Neuronal stem cell (in vitro differentiated cells): Measurements from ENCODE around the gene TUBGCP6.

ENCODE experiments used
- DNase-seq: peaks from one replicate; pipeline ENCODE4 v3.0.0-alpha.2; 2013; ENCODE audit warnings: low spot score
- H2AFZ ChIP-seq: one replicate; pipeline ENCODE4 v1.6.1; 2013; ENCODE audit warnings: mild to moderate bottlenecking, low read length, inconsistent platforms
- H2AK5ac ChIP-seq: 2 replicates; pipeline ENCODE4 v1.6.1; 2013; ENCODE audit warnings: low read depth, mild to moderate bottlenecking, inconsistent platforms, low read length, moderate library complexity, mixed read lengths
- H2BK120ac ChIP-seq: 2 replicates; pipeline ENCODE4 v1.6.1; 2013; ENCODE audit warnings: low read depth, mild to moderate bottlenecking, inconsistent platforms, low read length, moderate library complexity, mixed read lengths
- H2BK12ac ChIP-seq: one replicate; pipeline ENCODE4 v1.6.1; 2013; ENCODE audit warnings: low read length, inconsistent platforms
- H2BK15ac ChIP-seq: 2 replicates; pipeline ENCODE4 v1.6.1; 2013; ENCODE audit warnings: mild to moderate bottlenecking, low read length, inconsistent platforms, mixed read lengths
- H2BK5ac ChIP-seq: one replicate; pipeline ENCODE4 v1.6.1; 2013; ENCODE audit warnings: inconsistent platforms, mild to moderate bottlenecking, low read length, moderate library complexity
- H3K14ac ChIP-seq: one replicate; pipeline ENCODE4 v1.6.1; 2013; ENCODE audit warnings: low read length, inconsistent platforms
- H3K18ac ChIP-seq: 2 replicates; pipeline ENCODE4 v1.6.1; 2013; ENCODE audit warnings: low read length, inconsistent platforms
- H3K23ac ChIP-seq: 2 replicates; pipeline ENCODE4 v1.6.1; 2013; ENCODE audit warnings: low read depth, mild to moderate bottlenecking, mixed read lengths, low read length, inconsistent platforms; ENCODE audit not compliant: poor library complexity
- H3K27ac ChIP-seq: replicated peaks from 3 replicates; pipeline ENCODE4 v1.5.1; 2013; ENCODE audit warnings: low read length, inconsistent platforms
- H3K27me3 ChIP-seq, 3 experiments: 2 replicates each; pipeline ENCODE4 v1.6.1; 2013; ENCODE audit warnings: low read length in 3 of 3, mild to moderate bottlenecking in 2 of 3, inconsistent platforms in 1 of 3, low read depth in 1 of 3, mixed read lengths in 1 of 3, moderate library complexity in 1 of 3; ENCODE audit not compliant: control insufficient read depth in 3 of 3, insufficient read depth in 3 of 3
- H3K36me3 ChIP-seq, 2 donors: replicated peaks in 1 of 2; 2 replicates each; pipeline ENCODE4 v1.6.1; 2013; ENCODE audit warnings: low read length in 2 of 2; ENCODE audit not compliant: control insufficient read depth in 2 of 2, insufficient read depth in 2 of 2
- H3K4ac ChIP-seq: 2 replicates; pipeline ENCODE4 v1.6.1; 2013; ENCODE audit warnings: inconsistent platforms, mild to moderate bottlenecking, low read length, moderate library complexity
- H3K4me1 ChIP-seq, 2 donors: 1 replicate in 1 of 2; 2 replicates in 1 of 2; pipeline ENCODE4 v1.6.1; 2013; ENCODE audit warnings: low read length in 2 of 2, low read depth in 1 of 2; ENCODE audit not compliant: control insufficient read depth in 2 of 2, insufficient read depth in 1 of 2
- H3K4me2 ChIP-seq: one replicate; pipeline ENCODE4 v1.6.1; 2013; ENCODE audit warnings: mild to moderate bottlenecking, low read length, inconsistent platforms; ENCODE audit not compliant: insufficient read depth, poor library complexity, severe bottlenecking
- H3K4me3 ChIP-seq, 2 donors: 2 replicates each; pipeline ENCODE4 v1.5.1; 2013; ENCODE audit warnings: low read length in 2 of 2, mild to moderate bottlenecking in 2 of 2, inconsistent platforms in 1 of 2, moderate library complexity in 1 of 2
- H3K79me1 ChIP-seq: one replicate; pipeline ENCODE4 v1.6.1; 2013; ENCODE audit warnings: low read depth, mild to moderate bottlenecking, inconsistent platforms, low read length, moderate library complexity
- H3K9ac ChIP-seq: one replicate; pipeline ENCODE4 v1.6.1; 2013; ENCODE audit warnings: mild to moderate bottlenecking, low read depth, low read length, inconsistent platforms; ENCODE audit not compliant: poor library complexity
- H3K9me3 ChIP-seq, 2 donors: replicated peaks in 1 of 2; 2 replicates each; pipeline versions ENCODE3 to v1.6.1; 2013; ENCODE audit warnings: low read length in 2 of 2, mild to moderate bottlenecking in 2 of 2, inconsistent platforms in 1 of 2, low read depth in 1 of 2, mixed read lengths in 1 of 2, moderate library complexity in 1 of 2; ENCODE audit not compliant: control insufficient read depth in 2 of 2, insufficient read depth in 1 of 2
- H4K8ac ChIP-seq: one replicate; pipeline ENCODE4 v1.6.1; 2013; ENCODE audit warnings: low read depth, mild to moderate bottlenecking, inconsistent platforms, low read length, moderate library complexity
- H4K91ac ChIP-seq: one replicate; pipeline ENCODE4 v1.6.1; 2013; ENCODE audit warnings: low read length, low read depth, mild to moderate bottlenecking, inconsistent platforms; ENCODE audit not compliant: poor library complexity
- WGBS, 2 donors: extraction: QIAGEN DNeasy Blood & Tissue Kit; methylation state at CpG; one replicate each; pipeline ENCODE4 v1.1.7; 2013; ENCODE audit warnings: missing lambda C conversion rate in 2 of 2, mixed read lengths in 1 of 2; ENCODE audit not compliant: insufficient read length in 2 of 2, insufficient replicate concordance in 1 of 2; ENCODE audit errors: extremely low coverage in 2 of 2; 5-methylcytosine and 5-hydroxymethylcytosine counted together

The TUBGCP6 gene

GRCh38 chr22:50183141-50183971, 61.5 kb downstream of the TUBGCP6 start:
- H4K8ac ChIP-seq, result no peak overlapping the region
- peaks cover 0 to under 1% of the 10 kb centered on the region in 2 donors for H3K36me3 ChIP-seq
- H3K4me2 ChIP-seq, result no peak overlapping the region
- peak overlapping the region; percentile 80 for H2AFZ ChIP-seq
- no CpG with 5 or more reads among the region's 19 CpGs for WGBS, 2 donors
- no peak overlapping the region for H3K9ac ChIP-seq
- no peak for DNase-seq
- peak overlapping the region; percentile 53 for H2BK5ac ChIP-seq
- H2BK12ac ChIP-seq, result peak overlapping the region; percentile 41
- H3K27ac ChIP-seq, result no peak overlapping the region
- no peak overlapping the region for H3K4me3 ChIP-seq
- H3K27me3 ChIP-seq, result peaks cover 0 to 12% (median 0%) of the 10 kb centered on the region in 3 experiments
- peak overlapping the region; percentile 89 for H3K14ac ChIP-seq
- H2AK5ac ChIP-seq, result peak overlapping the region; percentile 93
- peaks cover 9 to 15% of the 10 kb centered on the region in 2 donors for H3K4me1 ChIP-seq
- peaks cover 8% of the 10 kb centered on the region for H3K79me1 ChIP-seq
- peak overlapping the region; percentile 57 for H3K18ac ChIP-seq
- no peak overlapping the region for H2BK120ac ChIP-seq
- no peak overlapping the region for H3K4ac ChIP-seq
- H2BK15ac ChIP-seq, result peak overlapping the region; percentile 58
- peak overlapping the region; percentile 73 for H3K23ac ChIP-seq
- peaks cover 0 to 1% of the 10 kb centered on the region in 2 donors for H3K9me3 ChIP-seq
- no peak overlapping the region for H4K91ac ChIP-seq

- Histone ChIP-seq H3K23ac (peak overlapping the region; percentile 65), H3K9me3 (peaks cover 0 to 4% of the 10 kb centered on the region in 2 donors), H3K4me1 (peaks cover 9 to 15% of the 10 kb centered on the region in 2 donors), H2BK15ac (peak overlapping the region; percentile 24), H3K18ac (peak overlapping the region; percentile 38), H2AFZ (peak overlapping the region; percentile 22), H3K79me1 (peaks cover 12% of the 10 kb centered on the region), H3K36me3 (no peaks in the 10 kb centered on the region), H3K14ac (peak overlapping the region; percentile 82), H4K8ac (no peak overlapping the region), H3K4ac (peak overlapping the region; percentile 84), H3K9ac (peak overlapping the region; percentile 77), H2BK120ac (no peak overlapping the region), H2BK5ac (peak overlapping the region; percentile 53), H3K27me3 (peaks cover 0 to 12% (median 0%) of the 10 kb centered on the region in 3 experiments), H3K4me2 (no peak overlapping the region), H3K27ac (no peak overlapping the region), H2AK5ac (peak overlapping the region; percentile 92), H2BK12ac (peak overlapping the region; percentile 84), H4K91ac (no peak overlapping the region), H3K4me3 (peak overlapping the region in 1 of 2 donors; percentile 46)
- no peak for DNase-seq
- WGBS, 2 donors, result no CpG with 5 or more reads among the region's 31 CpGs
Measured at GRCh38 chr22:50182176-50183081, 62.4 kb downstream of the TUBGCP6 start.

GRCh38 chr22:50180727-50181521, 63.9 kb downstream of the TUBGCP6 start:
- H3K23ac ChIP-seq, result no peak overlapping the region
- peaks cover 0 to 12% (median 0%) of the 10 kb centered on the region in 3 experiments for H3K27me3 ChIP-seq
- H3K4me1 ChIP-seq, result peaks cover 5 to 13% of the 10 kb centered on the region in 2 donors
- H3K4ac ChIP-seq, result no peak overlapping the region
- H2BK5ac ChIP-seq, result no peak overlapping the region
- peak overlapping the region; percentile 81 for H2AK5ac ChIP-seq
- H2BK15ac ChIP-seq, result no peak overlapping the region
- H3K9ac ChIP-seq, result no peak overlapping the region
- peak overlapping the region; percentile 65 for H4K8ac ChIP-seq
- peaks cover 12% of the 10 kb centered on the region for H3K79me1 ChIP-seq
- no peaks in the 10 kb centered on the region for H3K36me3 ChIP-seq
- no peak overlapping the region for H3K18ac ChIP-seq
- DNase-seq, result no peak
- H3K14ac ChIP-seq, result peak overlapping the region; percentile 56
- H3K4me2 ChIP-seq, result no peak overlapping the region
- WGBS, 2 donors, result no CpG with 5 or more reads among the region's 27 CpGs
- no peak overlapping the region for H2BK12ac ChIP-seq
- H3K9me3 ChIP-seq, result peaks cover 0 to 6% of the 10 kb centered on the region in 2 donors
- no peak overlapping the region for H4K91ac ChIP-seq
- H3K27ac ChIP-seq, result no peak overlapping the region
- H2BK120ac ChIP-seq, result peak overlapping the region; percentile 81
- no peak overlapping the region for H2AFZ ChIP-seq
- H3K4me3 ChIP-seq, result no peak overlapping the region
